GM19240 (cell line): ENCODE data around the gene RASGRF2.
"Not testable (repeated sequence)": the region's sequence is repeated elsewhere in the genome, so short reads cannot be mapped to it uniquely, and the experiment has no call there.

Experiments
- DNase-seq: peaks from one replicate; pipeline ENCODE4 v3.0.0; 2011; ENCODE audit warnings: low spot score; ENCODE audit not compliant: insufficient read length

The RASGRF2 gene

GRCh38 chr5:80985600-80986228 lies 25.6 kb downstream of the RASGRF2 start:
- DNase-seq: no peak

GRCh38 chr5:80986382-80986781 lies 26.2 kb downstream of the RASGRF2 start:
- no peak for DNase-seq

GRCh38 chr5:80987078-80987766 lies 27.1 kb downstream of the RASGRF2 start:
- no peak for DNase-seq

- DNase-seq: no peak
These were observed 28.3 kb downstream of the RASGRF2 start for GRCh38 chr5:80988419-80988935.

- DNase-seq: no peak
These were observed 29.7 kb downstream of the RASGRF2 start for GRCh38 chr5:80989883-80990282.

GRCh38 chr5:80990527-80990926 lies 30.4 kb downstream of the RASGRF2 start:
- no peak for DNase-seq

- DNase-seq: no peak
These were observed 30.8 kb downstream of the RASGRF2 start for GRCh38 chr5:80990971-80991370.

GRCh38 chr5:80995908-80996307 lies 35.7 kb downstream of the RASGRF2 start:
- DNase-seq: no peak

- DNase-seq: no peak
These were observed 38.4 kb downstream of the RASGRF2 start for GRCh38 chr5:80998590-80998979.

- no peak for DNase-seq
These were observed 43.7 kb downstream of the RASGRF2 start for GRCh38 chr5:81003811-81004386.

GRCh38 chr5:81005708-81006107 lies 45.5 kb downstream of the RASGRF2 start:
- DNase-seq: no peak

GRCh38 chr5:81006231-81006630 lies 46.1 kb downstream of the RASGRF2 start:
- no peak for DNase-seq

- no peak for DNase-seq
These were observed 46.9 kb downstream of the RASGRF2 start for GRCh38 chr5:81006947-81007636.

- no peak for DNase-seq
These were observed 47.5 kb downstream of the RASGRF2 start for GRCh38 chr5:81007637-81008027.

- no peak for DNase-seq
These were observed 50.4 kb downstream of the RASGRF2 start for GRCh38 chr5:81010336-81011169.

GRCh38 chr5:81014348-81014747 lies 54.2 kb downstream of the RASGRF2 start:
- no peak for DNase-seq

- no peak for DNase-seq
These were observed 56.0 kb downstream of the RASGRF2 start for GRCh38 chr5:81016116-81016515.

- DNase-seq: no peak
These were observed 57.2 kb downstream of the RASGRF2 start for GRCh38 chr5:81017320-81017719.

- DNase-seq: not testable (repeated sequence)
These were observed 58.4 kb downstream of the RASGRF2 start for GRCh38 chr5:81018608-81019007.

GRCh38 chr5:81019748-81020147 lies 59.6 kb downstream of the RASGRF2 start:
- DNase-seq: no peak
